Measurements from ENCODE around the gene PRR36. TPM values are rescaled to one million over a fixed set of nuclear protein-coding genes. Genes with fewer than 3 reads are reported as not detected.
A peak's percentile ranks its signal among the peaks of the same experiment; 100 is the strongest.
"Not testable (repeated sequence)": the region's sequence is repeated elsewhere in the genome, so short reads cannot be mapped to it uniquely, and the experiment has no call there.

The PRR36 gene
- total RNA-seq, 2 experiments from 2014 or later: 0.08 to 0.10 TPM

DNA sequence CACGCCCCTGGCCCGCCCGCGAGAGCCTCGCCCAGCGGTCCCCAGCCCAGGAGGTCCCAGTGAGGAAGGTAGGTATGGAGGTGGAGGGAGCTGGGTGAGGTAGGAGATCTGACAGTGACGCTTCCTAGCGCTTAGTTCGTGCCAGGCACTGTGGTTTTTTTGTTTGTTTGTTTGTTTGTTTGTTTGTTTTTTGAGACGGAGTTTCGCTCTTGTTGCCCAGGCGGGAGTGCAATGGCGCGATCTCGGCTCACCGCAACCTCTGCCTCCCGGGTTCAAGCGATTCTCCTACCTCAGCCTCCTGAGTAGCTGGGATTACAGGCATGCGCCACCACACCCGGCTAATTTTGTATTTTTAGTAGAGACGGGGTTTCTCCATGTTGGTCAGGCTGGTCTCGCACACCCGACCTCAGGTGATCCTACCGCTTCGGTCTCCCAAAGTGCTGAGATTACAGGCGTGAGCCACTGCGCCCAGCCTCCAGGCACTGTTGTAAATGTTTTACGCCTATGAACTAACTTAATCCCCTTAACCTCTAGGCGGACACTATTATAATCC is 43.9 kb upstream of the PRR36 start:
- ChIA-PET CTCF (interaction anchor here (0.9 to 3.3 kb wide), 7 partner anchors 11 to 66 kb away, joined by 3 to 15 read pairs (median 4); partner anchors contain the start of genes MAP2K7 and TIMM44), POLR2A (interaction anchor here (1.1 to 1.6 kb wide), 4 partner anchors 10 to 288 kb away, joined by 3 to 6 read pairs (median 4); partner anchors contain the start of genes MAP2K7 and TIMM44)
- not testable (repeated sequence) for DNase-seq; ATAC-seq; H3K27ac Mint-ChIP-seq; H3K36me3 Mint-ChIP-seq (ENCODE audit: low read depth); H3K9me3 Mint-ChIP-seq (ENCODE audit: insufficient read depth)
- H3K27me3 Mint-ChIP-seq (ENCODE audit: low read depth): peaks cover 30% of the 10 kb centered on the region
- H3K4me3 Mint-ChIP-seq: peak overlapping the region; percentile 48
- H3K4me1 Mint-ChIP-seq (ENCODE audit: low read depth): peaks cover 45% of the 10 kb centered on the region

GRCh38 chr19:7917267-7918061 is 43.3 kb upstream of the PRR36 start:
- POLR2A ChIA-PET: interaction anchor here (1.1 to 1.6 kb wide), 4 partner anchors 9 to 287 kb away, joined by 3 to 6 read pairs (median 4); partner anchors contain the start of genes MAP2K7 and TIMM44
- ATAC-seq: peak; percentile 24
- DNase-seq: peak; percentile 68
- Mint-ChIP-seq H3K36me3 (ENCODE audit: low read depth) (peaks cover 11% of the 10 kb centered on the region), H3K4me1 (ENCODE audit: low read depth) (peaks cover 45% of the 10 kb centered on the region), H3K27me3 (ENCODE audit: low read depth) (peaks cover 30% of the 10 kb centered on the region), H3K27ac (no peak overlapping the region), H3K4me3 (peak overlapping the region; percentile 69), H3K9me3 (ENCODE audit: insufficient read depth) (no peaks in the 10 kb centered on the region)
- CTCF ChIA-PET: interaction anchor here (0.9 to 3.3 kb wide), 6 partner anchors 11 to 65 kb away, joined by 3 to 15 read pairs (median 7); partner anchors contain the start of genes MAP2K7 and TIMM44

- no peaks in the 10 kb centered on the region for H3K9me3 Mint-ChIP-seq (ENCODE audit: insufficient read depth)
- ChIA-PET POLR2A (interaction anchor here (1.6 kb wide), 2 partner anchors 13 kb away, joined by 6 to 7 read pairs; partner anchors contain the start of gene MAP2K7), CTCF (interaction anchor here (1.0 to 3.3 kb wide), 5 partner anchors 13 to 63 kb away, joined by 3 to 15 read pairs (median 7); partner anchors contain the start of genes MAP2K7 and TIMM44)
- H3K4me1 Mint-ChIP-seq (ENCODE audit: low read depth): peaks cover 41% of the 10 kb centered on the region
- ATAC-seq: no peak
- peaks cover 30% of the 10 kb centered on the region for H3K27me3 Mint-ChIP-seq (ENCODE audit: low read depth)
- H3K4me3 Mint-ChIP-seq: peak overlapping the region; percentile 69
- no peak for DNase-seq
- no peak overlapping the region for H3K27ac Mint-ChIP-seq
- H3K36me3 Mint-ChIP-seq (ENCODE audit: low read depth): peaks cover 12% of the 10 kb centered on the region
These were observed 42.7 kb upstream of the PRR36 start for GRCh38 chr19:7916955-7917266.

DNA sequence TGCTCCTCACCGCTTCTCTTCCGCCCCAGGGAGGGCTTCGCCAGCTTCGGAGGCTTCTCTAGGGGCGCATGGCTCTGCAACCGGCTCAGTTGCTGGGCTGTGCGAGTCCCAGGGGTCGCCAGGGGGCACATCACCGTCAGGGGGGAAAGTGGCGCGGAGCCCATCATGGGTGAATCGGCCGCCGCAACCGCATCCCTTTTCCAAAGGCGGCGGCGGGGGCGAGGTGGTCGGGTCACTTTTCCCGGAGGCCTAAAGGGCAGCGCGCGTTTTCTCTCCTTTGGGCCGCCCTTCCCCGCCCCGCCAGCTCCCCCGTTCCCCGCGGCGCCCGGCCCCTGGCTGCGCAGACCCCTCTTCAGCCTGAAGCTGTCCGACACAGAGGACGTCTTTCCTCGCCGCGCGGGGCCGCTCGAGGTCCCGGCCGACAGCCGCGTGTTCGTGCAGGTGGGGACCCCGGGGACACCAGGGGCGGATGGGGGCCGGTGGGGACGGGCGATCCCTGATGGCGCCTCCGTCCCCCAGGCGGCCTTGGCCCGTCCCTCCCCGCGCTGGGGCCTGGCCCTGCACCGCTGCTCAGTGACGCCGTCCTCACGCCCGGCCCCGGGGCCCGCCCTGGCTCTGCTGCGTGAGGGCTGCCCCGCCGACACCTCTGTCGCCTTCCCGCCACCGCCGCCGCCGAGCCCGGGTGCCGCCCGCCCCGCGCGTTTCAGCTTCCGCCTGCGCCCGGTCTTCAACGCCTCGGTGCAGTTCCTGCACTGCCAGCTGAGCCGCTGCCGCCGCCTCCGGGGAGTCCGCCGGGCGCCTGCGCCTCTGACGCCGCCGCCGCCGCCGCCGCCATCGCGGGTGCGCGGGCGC is 42.1 kb upstream of the PRR36 start:
- ChIA-PET POLR2A (interaction anchor here (1.6 kb wide), 1 partner anchor 13 kb away, joined by 7 read pairs; the partner anchor contains the start of gene MAP2K7), CTCF (interaction anchor here (1.0 to 3.3 kb wide), 4 partner anchors 13 to 62 kb away, joined by 3 to 15 read pairs (median 6); partner anchors contain the start of genes MAP2K7 and TIMM44)
- peaks cover 35% of the 10 kb centered on the region for H3K4me1 Mint-ChIP-seq (ENCODE audit: low read depth)
- H3K9me3 Mint-ChIP-seq (ENCODE audit: insufficient read depth): no peaks in the 10 kb centered on the region
- H3K4me3 Mint-ChIP-seq: peak overlapping the region; percentile 69
- peaks cover 30% of the 10 kb centered on the region for H3K27me3 Mint-ChIP-seq (ENCODE audit: low read depth)
- H3K27ac Mint-ChIP-seq: peak overlapping the region; percentile 43
- DNase-seq (peak; percentile 70), ATAC-seq (peak; percentile 6)
- peaks cover 17% of the 10 kb centered on the region for H3K36me3 Mint-ChIP-seq (ENCODE audit: low read depth)

GRCh38 chr19:7915250-7916102 is 41.3 kb upstream of the PRR36 start:
- Mint-ChIP-seq H3K9me3 (ENCODE audit: insufficient read depth) (no peaks in the 10 kb centered on the region), H3K4me3 (peak overlapping the region; percentile 42), H3K36me3 (ENCODE audit: low read depth) (peaks cover 22% of the 10 kb centered on the region), H3K27ac (peak overlapping the region; percentile 43), H3K4me1 (ENCODE audit: low read depth) (peaks cover 29% of the 10 kb centered on the region), H3K27me3 (ENCODE audit: low read depth) (peaks cover 30% of the 10 kb centered on the region)
- CTCF ChIA-PET: interaction anchor here (1.0 to 3.3 kb wide), 3 partner anchors 12 to 61 kb away, joined by 3 to 15 read pairs (median 7); partner anchors contain the start of gene MAP2K7
- DNase-seq (no peak), ATAC-seq (no peak)
- POLR2A ChIA-PET: interaction anchor here (1.6 kb wide), 1 partner anchor 12 kb away, joined by 7 read pairs; the partner anchor contains the start of gene MAP2K7

GRCh38 chr19:7914598-7915045 is 40.4 kb upstream of the PRR36 start, which contains the start of gene TGFBR3L:
Gene TGFBR3L (plus strand): TSS chr19:7914830.
- Mint-ChIP-seq H3K4me1 (ENCODE audit: low read depth) (peaks cover 24% of the 10 kb centered on the region), H3K4me3 (peak within 1 kb of the TSS; percentile 42), H3K27me3 (ENCODE audit: low read depth) (peaks cover 26% of the 10 kb centered on the region), H3K27ac (peak within 1 kb of the TSS; percentile 24), H3K9me3 (ENCODE audit: insufficient read depth) (no peaks in the 10 kb centered on the region), H3K36me3 (ENCODE audit: low read depth) (peaks cover 24% of the 10 kb centered on the region)
- ChIA-PET CTCF (no interaction called here), POLR2A (interaction anchor here (0.8 kb wide), 1 partner anchor 10 kb away, joined by 3 read pairs; no protein-coding TSS in a partner anchor)
- ATAC-seq (no peak), DNase-seq (no peak)

GRCh38 chr19:7914099-7914498 is 39.9 kb upstream of the PRR36 start:
- POLR2A ChIA-PET: interaction anchor here (0.8 kb wide), 1 partner anchor 10 kb away, joined by 3 read pairs; no protein-coding TSS in a partner anchor
- Mint-ChIP-seq H3K36me3 (ENCODE audit: low read depth) (peaks cover 24% of the 10 kb centered on the region), H3K27ac (no peak overlapping the region), H3K9me3 (ENCODE audit: insufficient read depth) (no peaks in the 10 kb centered on the region), H3K4me1 (ENCODE audit: low read depth) (peaks cover 22% of the 10 kb centered on the region), H3K27me3 (ENCODE audit: low read depth) (peaks cover 25% of the 10 kb centered on the region), H3K4me3 (no peak overlapping the region)
- DNase-seq: no peak
- ATAC-seq: no peak
- CTCF ChIA-PET: no interaction called here

DNA sequence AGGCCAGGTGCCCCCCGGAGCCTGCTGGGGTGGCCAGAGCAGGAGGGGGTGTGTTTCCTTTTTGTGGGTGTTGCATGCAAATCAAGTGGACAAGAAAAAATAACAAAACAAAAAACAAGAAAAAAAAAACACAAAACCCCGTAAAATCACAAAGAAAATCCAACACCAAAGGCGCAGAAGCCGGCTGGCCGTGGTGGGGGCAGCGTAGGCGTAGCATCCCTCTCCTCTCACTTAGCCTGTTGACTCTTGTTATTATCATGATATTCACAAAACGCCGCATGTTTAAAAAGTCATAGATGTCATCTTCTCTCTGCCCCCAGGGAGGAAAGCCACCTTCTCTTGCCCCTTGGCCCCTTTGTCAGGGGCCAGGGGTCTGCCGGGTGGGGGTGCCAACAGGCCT is 39.5 kb upstream of the PRR36 start:
- DNase-seq (no peak), ATAC-seq (no peak)
- Mint-ChIP-seq H3K36me3 (ENCODE audit: low read depth) (peaks cover 24% of the 10 kb centered on the region), H3K4me1 (ENCODE audit: low read depth) (peaks cover 22% of the 10 kb centered on the region), H3K27me3 (ENCODE audit: low read depth) (peaks cover 23% of the 10 kb centered on the region), H3K4me3 (no peak overlapping the region), H3K27ac (no peak overlapping the region), H3K9me3 (ENCODE audit: insufficient read depth) (no peaks in the 10 kb centered on the region)
- ChIA-PET CTCF (no interaction called here), POLR2A (no interaction called here)

DNA sequence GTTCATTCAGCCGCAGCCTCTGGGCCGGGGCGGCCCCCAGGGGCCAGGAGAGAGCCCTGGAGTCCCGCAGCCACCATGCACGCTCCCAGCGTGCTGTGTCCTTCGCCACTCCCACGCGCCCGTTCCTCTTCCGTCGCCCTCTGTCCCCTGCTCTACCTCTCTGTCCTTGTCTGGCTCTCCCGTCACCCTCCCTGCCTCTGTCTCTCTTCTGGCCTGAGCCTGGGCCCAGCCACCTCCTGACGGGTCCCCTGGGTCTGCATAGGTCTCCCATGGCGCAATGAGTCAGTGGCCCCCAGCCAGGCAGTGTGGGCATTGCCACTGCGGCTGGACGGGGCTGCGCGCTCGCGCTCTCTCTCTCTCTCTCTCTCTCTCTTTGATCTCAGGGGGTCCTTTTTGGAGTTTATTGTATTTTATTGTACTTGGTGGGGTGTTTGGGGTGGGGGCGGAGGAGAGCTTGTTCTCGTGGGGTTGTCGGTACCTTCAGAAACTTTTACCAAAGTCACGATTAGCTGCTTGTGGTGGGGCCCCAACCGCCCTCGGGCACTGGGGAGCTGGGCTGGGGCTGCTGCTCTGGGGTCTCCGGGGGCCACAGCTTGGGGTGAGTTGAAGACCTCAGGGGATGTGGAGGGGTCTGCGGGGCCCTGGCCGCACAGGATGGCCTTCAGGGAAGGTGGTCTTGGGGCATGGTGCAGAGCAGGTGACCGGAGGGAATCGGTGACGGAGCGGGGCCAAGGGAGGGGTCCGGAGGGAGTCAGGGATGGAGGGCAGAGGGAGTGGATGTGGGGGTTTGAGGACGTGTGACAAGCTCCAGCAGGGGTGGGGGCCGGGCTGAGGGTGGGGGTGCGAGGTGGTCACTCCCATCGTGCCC is 38.7 kb upstream of the PRR36 start:
- no peak for DNase-seq
- no peak for ATAC-seq
- peaks cover 24% of the 10 kb centered on the region for H3K36me3 Mint-ChIP-seq (ENCODE audit: low read depth)
- ChIA-PET POLR2A (interaction anchor here (1.3 kb wide), 1 partner anchor 9 kb away, joined by 3 read pairs; the partner anchor contains the start of gene MAP2K7), CTCF (no interaction called here)
- H3K27me3 Mint-ChIP-seq (ENCODE audit: low read depth): peaks cover 17% of the 10 kb centered on the region
- H3K9me3 Mint-ChIP-seq (ENCODE audit: insufficient read depth): no peaks in the 10 kb centered on the region
- no peak overlapping the region for H3K4me3 Mint-ChIP-seq
- no peak overlapping the region for H3K27ac Mint-ChIP-seq
- H3K4me1 Mint-ChIP-seq (ENCODE audit: low read depth): peaks cover 17% of the 10 kb centered on the region

Measured in activated CD8-positive, alpha-beta T cell treated with anti-CD3 and anti-CD28 coated beads, Interleukin-2, amount 10 ng/mL, durations not matched to agents 7 days and 5 days (primary cell).